Fibroblast of lung (primary cell): ENCODE measurements around the gene UCN2. TPM values are rescaled to one million over a fixed set of nuclear protein-coding genes. Genes with fewer than 3 reads are reported as not detected.

Experiments used
- DNase-seq, 2 donors: peaks; one replicate each; pipeline versions ENCODE4 v3.0.0 to v3.0.0-alpha.2; 2010; ENCODE audit warnings: low read depth in 2 of 2
- H2AFZ ChIP-seq: 2 replicates; pipeline ENCODE4 v1.5.1; 2012; ENCODE audit warnings: low read length, control low read depth, inconsistent platforms
- H3K27ac ChIP-seq: 2 replicates; pipeline ENCODE4 v1.5.1; 2011; ENCODE audit warnings: low read length, control low read depth; ENCODE audit not compliant: insufficient read depth
- H3K27me3 ChIP-seq: 2 replicates; pipeline ENCODE4 v1.5.1; 2011; ENCODE audit warnings: mild to moderate bottlenecking, low read length; ENCODE audit not compliant: control insufficient read depth, insufficient read depth
- H3K36me3 ChIP-seq: 2 replicates; pipeline ENCODE4 v1.5.1; 2011; ENCODE audit warnings: low read length; ENCODE audit not compliant: control insufficient read depth, insufficient read depth
- H3K4me1 ChIP-seq: 2 replicates; pipeline ENCODE4 v1.5.1; 2011; ENCODE audit warnings: low read length; ENCODE audit not compliant: control insufficient read depth, insufficient read depth; ENCODE audit errors: extremely low read depth
- H3K4me2 ChIP-seq: 2 replicates; pipeline ENCODE4 v1.5.1; 2011; ENCODE audit warnings: low read length, control low read depth; ENCODE audit not compliant: insufficient read depth; ENCODE audit errors: extremely low read depth
- H3K4me3 ChIP-seq, 4 experiments: fragments of 200-600 bp in 1 of 4; sonication (generic) in 1 of 4; replicated peaks in 1 of 4; 2 replicates each; pipeline ENCODE4 v1.5.1; 2011 to 2016; ENCODE audit warnings: low read length in 4 of 4, low read depth in 3 of 4, mild to moderate bottlenecking in 3 of 4, control low read depth in 2 of 4, inconsistent platforms in 1 of 4, mixed read lengths in 1 of 4; ENCODE audit not compliant: insufficient read depth in 1 of 4; ENCODE audit errors: control extremely low read depth in 1 of 4
- H3K79me2 ChIP-seq: 2 replicates; pipeline ENCODE4 v1.5.1; 2012; ENCODE audit warnings: mild to moderate bottlenecking, low read length, inconsistent platforms; ENCODE audit not compliant: control insufficient read depth, insufficient read depth
- H3K9ac ChIP-seq: 2 replicates; pipeline ENCODE4 v1.5.1; 2011; ENCODE audit warnings: mild to moderate bottlenecking, low read length, control low read depth; ENCODE audit not compliant: insufficient read depth
- H3K9me3 ChIP-seq: 2 replicates; pipeline ENCODE4 v1.5.1; 2012; ENCODE audit warnings: low read depth, low read length; ENCODE audit not compliant: control insufficient read depth, insufficient read depth
- H4K20me1 ChIP-seq: 2 replicates; pipeline ENCODE4 v1.5.1; 2011; ENCODE audit warnings: low read length; ENCODE audit not compliant: control insufficient read depth, insufficient read depth; ENCODE audit errors: extremely low read depth
- CTCF ChIP-seq, 2 donors: IDR thresholded peaks in 1 of 2; conservative IDR thresholded peaks in 1 of 2; 1 replicate in 1 of 2; 2 replicates in 1 of 2; pipeline ENCODE4 v1.5.1; 2011 to 2012; ENCODE audit warnings: low read length in 2 of 2, control low read depth in 1 of 2, inconsistent platforms in 1 of 2, low read depth in 1 of 2, mild to moderate bottlenecking in 1 of 2
- EZH2 ChIP-seq: IDR thresholded peaks from 2 replicates; pipeline ENCODE4 v1.5.1; 2012; ENCODE audit warnings: low read length, control low read depth, mild to moderate bottlenecking; ENCODE audit errors: missing control alignments
- polyA plus RNA-seq, 2 donors: library from polyadenylated mRNA; depleted of rRNA in 1 of 2; stranded (reverse) in 1 of 2; unstranded in 1 of 2; fragments of >200 nt; gene quantifications; 2 replicates each; pipeline ENCODE4 v1.2.1, GENCODE V29; 2011 to 2012; ENCODE audit warnings: missing spikeins in 1 of 2
- total RNA-seq: library from RNA; depleted of rRNA; stranded (reverse); fragments of >200 nt; gene quantifications from 2 replicates; pipeline ENCODE4 v1.2.1, GENCODE V29; 2014

Gene UCN2
- total and polyA plus RNA-seq, 2 donors (not counting 1 experiment from before 2014, with no cell fraction given) = 0.07 to 0.66 TPM

- no peak for DNase-seq
- Histone ChIP-seq H3K27ac (no peak overlapping the region), H3K27me3 (no peaks in the 10 kb centered on the region), H3K4me1 (peaks cover 12% of the 10 kb centered on the region), H3K4me2 (no peak overlapping the region), H2AFZ (no peak overlapping the region), H3K36me3 (peaks cover 2% of the 10 kb centered on the region), H3K79me2 (no peaks in the 10 kb centered on the region), H3K9ac (no peak overlapping the region), H4K20me1 (no peaks in the 10 kb centered on the region), H3K4me3 (no peak overlapping the region), H3K9me3 (no peaks in the 10 kb centered on the region)
- TF ChIP-seq EZH2 = no peak
- TF ChIP-seq CTCF (conservative IDR thresholded peaks at IDR 0.05 in 1 of 2, IDR thresholded peaks at IDR 0.05 in 1 of 2; ENCODE audit: low read depth in 1 of 2, low read length in 2 of 2) = no peak
Measured at GRCh38 chr3:48568476-48568875, 4.9 kb upstream of the UCN2 start.

GRCh38 chr3:48567500-48567899 is 3.9 kb upstream of the UCN2 start:
- Histone ChIP-seq H3K4me2 (no peak overlapping the region), H4K20me1 (no peaks in the 10 kb centered on the region), H3K9me3 (no peaks in the 10 kb centered on the region), H3K4me1 (peaks cover 17% of the 10 kb centered on the region), H3K9ac (no peak overlapping the region), H2AFZ (no peak overlapping the region), H3K27ac (no peak overlapping the region), H3K27me3 (no peaks in the 10 kb centered on the region), H3K4me3 (no peak overlapping the region), H3K36me3 (peaks cover 4% of the 10 kb centered on the region), H3K79me2 (no peaks in the 10 kb centered on the region)
- no peak for TF ChIP-seq CTCF (conservative IDR thresholded peaks at IDR 0.05 in 1 of 2, IDR thresholded peaks at IDR 0.05 in 1 of 2; ENCODE audit: low read depth in 1 of 2, low read length in 2 of 2)
- no peak for TF ChIP-seq EZH2
- DNase-seq = no peak

- Histone ChIP-seq H3K9ac (no peak overlapping the region), H2AFZ (no peak overlapping the region), H3K79me2 (no peaks in the 10 kb centered on the region), H4K20me1 (no peaks in the 10 kb centered on the region), H3K4me3 (no peak overlapping the region), H3K9me3 (no peaks in the 10 kb centered on the region), H3K4me2 (no peak overlapping the region), H3K27me3 (no peaks in the 10 kb centered on the region), H3K4me1 (peaks cover 17% of the 10 kb centered on the region), H3K27ac (no peak overlapping the region), H3K36me3 (peaks cover 6% of the 10 kb centered on the region)
- TF ChIP-seq EZH2 (no peak), CTCF (conservative IDR thresholded peaks at IDR 0.05 in 1 of 2, IDR thresholded peaks at IDR 0.05 in 1 of 2; ENCODE audit: low read depth in 1 of 2, low read length in 2 of 2) (no peak)
- no peak for DNase-seq
Measured at GRCh38 chr3:48567090-48567489, 3.5 kb upstream of the UCN2 start.
